HT-29 (cell line): ENCODE results near the gene RNU6-8. TPM values are rescaled to one million over a fixed set of nuclear protein-coding genes. Genes with fewer than 3 reads are reported as not detected.
A peak's percentile ranks its signal among the peaks of the same experiment; 100 is the strongest.

Experiments
- DNase-seq: peaks from one replicate; pipeline ENCODE4 v3.0.0-alpha.2; 2015; ENCODE audit warnings: low spot score
- total RNA-seq: library from RNA; depleted of rRNA; stranded (reverse); fragments of >200 nt; shearing (Covaris generic); gene quantifications from 2 replicates; pipeline ENCODE4 v1.2.3, GENCODE V29; 2014; rRNA removed

The RNU6-8 gene
- total RNA-seq = not detected in 2 replicates

GRCh38 chr14:32202998-32203882 is at the start of gene RNU6-8:
RNU6-8 (minus strand) TSS chr14:32203269.
- DNase-seq = peak; percentile 82

GRCh38 chr14:32252030-32252670 is 49.1 kb upstream of the RNU6-8 start:
- peak; percentile 65 for DNase-seq

GRCh38 chr14:32251530-32251929 is 48.5 kb upstream of the RNU6-8 start:
- DNase-seq = no peak

GRCh38 chr14:32250681-32251080 is 47.6 kb upstream of the RNU6-8 start:
- no peak for DNase-seq

- DNase-seq = no peak
Measured at GRCh38 chr14:32249780-32250179, 46.7 kb upstream of the RNU6-8 start.

GRCh38 chr14:32249371-32249770 is 46.3 kb upstream of the RNU6-8 start:
- no peak for DNase-seq

- DNase-seq = no peak
Measured at GRCh38 chr14:32246751-32247150, 43.7 kb upstream of the RNU6-8 start.

- no peak for DNase-seq
Measured at GRCh38 chr14:32244404-32244803, 41.3 kb upstream of the RNU6-8 start.

- no peak for DNase-seq
Measured at GRCh38 chr14:32233260-32233659, 30.2 kb upstream of the RNU6-8 start.

GRCh38 chr14:32232481-32232880 is 29.4 kb upstream of the RNU6-8 start:
- DNase-seq = no peak

GRCh38 chr14:32230695-32231280 is 27.7 kb upstream of the RNU6-8 start:
- no peak for DNase-seq

- DNase-seq = no peak
Measured at GRCh38 chr14:32230181-32230580, 27.1 kb upstream of the RNU6-8 start.

- DNase-seq = no peak
Measured at GRCh38 chr14:32226056-32226455, 23.0 kb upstream of the RNU6-8 start.

GRCh38 chr14:32225378-32225920 is 22.4 kb upstream of the RNU6-8 start:
- no peak for DNase-seq

GRCh38 chr14:32224737-32225377 is 21.8 kb upstream of the RNU6-8 start:
- DNase-seq = peak; percentile 47

- no peak for DNase-seq
Measured at GRCh38 chr14:32217301-32217700, 14.2 kb upstream of the RNU6-8 start.

GRCh38 chr14:32212833-32213232 is 9.8 kb upstream of the RNU6-8 start:
- no peak for DNase-seq

- DNase-seq = no peak
Measured at GRCh38 chr14:32211068-32211404, 8.0 kb upstream of the RNU6-8 start.

GRCh38 chr14:32209471-32209870 is 6.4 kb upstream of the RNU6-8 start:
- no peak for DNase-seq

- DNase-seq = no peak
Measured at GRCh38 chr14:32208490-32208889, 5.4 kb upstream of the RNU6-8 start.

- DNase-seq = no peak
Measured at GRCh38 chr14:32206552-32206951, 3.5 kb upstream of the RNU6-8 start.

GRCh38 chr14:32205984-32206383 is 2.9 kb upstream of the RNU6-8 start:
- no peak for DNase-seq
